NCI-H2107 treated with DMSO at 0.1 percent for 48 hours (cell line): ENCODE measurements around the gene RGS12.
A peak's percentile ranks its signal among the peaks of the same experiment; 100 is the strongest.
"Not testable (repeated sequence)": the region's sequence is repeated elsewhere in the genome, so short reads cannot be mapped to it uniquely, and the experiment has no call there.

Experiments
- DNase-seq: peaks from one replicate; lab custom pipeline; 2025; ENCODE audit not compliant: unreplicated experiment; lab: John Stamatoyannopoulos, UW

RGS12 gene

DNA sequence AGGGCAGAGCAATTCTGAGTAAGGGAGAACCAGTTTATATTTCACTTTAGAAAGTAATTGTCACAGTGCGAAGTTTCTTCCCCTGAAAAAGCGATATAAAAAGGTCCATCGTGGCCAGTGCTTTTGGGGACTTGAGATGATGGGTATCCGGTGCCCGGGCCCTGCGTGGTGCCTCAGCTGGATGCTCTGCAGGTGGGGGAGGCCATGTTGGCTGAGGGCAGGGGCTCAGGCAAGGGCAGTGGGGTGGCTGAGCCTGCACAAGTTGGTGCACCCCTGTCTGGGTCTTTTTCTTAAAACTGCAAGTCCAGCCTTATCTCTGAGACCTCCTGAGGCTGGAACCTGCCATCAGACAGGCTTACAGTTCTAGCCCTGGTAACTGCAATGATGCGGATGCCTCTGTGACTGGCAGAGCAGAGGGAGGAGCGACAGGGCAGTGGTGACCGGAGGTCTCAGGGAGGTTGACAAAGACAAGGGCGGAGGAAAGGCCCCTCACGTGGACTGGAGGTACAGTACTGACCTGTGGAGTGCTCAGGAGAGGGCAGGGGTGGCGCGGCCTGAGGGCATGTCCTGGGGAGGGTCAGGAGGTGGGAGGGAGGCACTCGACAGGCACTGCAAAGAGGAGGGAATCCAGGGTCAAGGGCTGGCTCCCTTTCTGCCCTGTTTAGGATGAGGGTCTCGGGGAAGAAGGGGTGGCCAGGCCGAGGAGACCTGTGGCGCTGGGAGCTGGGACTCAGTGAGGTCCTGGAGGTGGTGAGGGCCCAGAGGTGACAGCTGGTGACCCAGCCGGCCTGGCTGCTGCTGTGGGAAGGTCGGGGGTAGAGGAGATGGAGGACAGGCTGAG, 1.8 kb downstream of the RGS12 start:
- no peak for DNase-seq

DNA sequence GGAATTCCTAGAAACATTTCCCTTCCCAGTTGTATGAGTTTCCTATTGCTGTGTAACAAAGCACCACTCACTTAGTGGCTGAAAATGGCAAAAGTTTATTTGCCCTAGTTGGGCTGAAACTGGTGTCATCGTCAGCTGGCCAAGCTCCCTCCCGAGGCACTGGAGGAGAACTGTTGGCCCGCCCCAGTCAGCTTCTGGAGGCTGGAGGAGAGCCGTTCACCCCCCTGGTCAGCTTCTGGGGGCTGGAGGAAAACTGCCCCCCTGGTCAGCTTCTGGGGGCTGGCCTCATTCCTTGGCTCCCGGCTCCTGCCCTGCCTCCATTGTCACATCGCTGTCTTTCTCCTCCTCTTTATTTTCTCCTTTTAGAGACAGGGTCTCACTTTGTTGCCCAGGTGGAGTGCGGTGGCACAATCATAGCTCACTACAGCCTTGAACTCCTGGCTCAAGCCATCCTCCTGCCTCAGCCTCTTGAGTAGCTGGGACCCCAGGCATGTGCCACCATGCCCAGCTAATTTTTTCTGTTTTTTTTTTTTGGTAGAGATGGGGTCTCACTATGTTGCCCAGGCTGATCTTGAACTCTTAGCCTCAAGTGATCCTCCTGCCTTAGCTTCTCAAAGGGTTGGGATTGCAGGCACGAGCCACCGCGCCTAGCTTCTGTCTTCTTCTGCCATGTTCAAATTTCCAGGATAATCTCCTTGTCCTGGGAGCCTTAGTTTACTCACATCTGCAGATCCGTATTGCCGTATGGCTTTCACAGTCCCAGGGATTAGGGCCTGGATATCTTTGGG, 3.2 kb downstream of the RGS12 start:
- no peak for DNase-seq

- DNase-seq: no peak
These were observed 3.8 kb downstream of the RGS12 start for GRCh38 chr4:3296651-3297050.

- DNase-seq: no peak
These were observed 4.4 kb downstream of the RGS12 start for GRCh38 chr4:3297066-3297859.

GRCh38 chr4:3299122-3299975, 6.5 kb downstream of the RGS12 start:
- no peak for DNase-seq

GRCh38 chr4:3299976-3300671, 7.3 kb downstream of the RGS12 start:
- no peak for DNase-seq

GRCh38 chr4:3300882-3301281, 8.1 kb downstream of the RGS12 start:
- DNase-seq: not testable (repeated sequence)

DNA sequence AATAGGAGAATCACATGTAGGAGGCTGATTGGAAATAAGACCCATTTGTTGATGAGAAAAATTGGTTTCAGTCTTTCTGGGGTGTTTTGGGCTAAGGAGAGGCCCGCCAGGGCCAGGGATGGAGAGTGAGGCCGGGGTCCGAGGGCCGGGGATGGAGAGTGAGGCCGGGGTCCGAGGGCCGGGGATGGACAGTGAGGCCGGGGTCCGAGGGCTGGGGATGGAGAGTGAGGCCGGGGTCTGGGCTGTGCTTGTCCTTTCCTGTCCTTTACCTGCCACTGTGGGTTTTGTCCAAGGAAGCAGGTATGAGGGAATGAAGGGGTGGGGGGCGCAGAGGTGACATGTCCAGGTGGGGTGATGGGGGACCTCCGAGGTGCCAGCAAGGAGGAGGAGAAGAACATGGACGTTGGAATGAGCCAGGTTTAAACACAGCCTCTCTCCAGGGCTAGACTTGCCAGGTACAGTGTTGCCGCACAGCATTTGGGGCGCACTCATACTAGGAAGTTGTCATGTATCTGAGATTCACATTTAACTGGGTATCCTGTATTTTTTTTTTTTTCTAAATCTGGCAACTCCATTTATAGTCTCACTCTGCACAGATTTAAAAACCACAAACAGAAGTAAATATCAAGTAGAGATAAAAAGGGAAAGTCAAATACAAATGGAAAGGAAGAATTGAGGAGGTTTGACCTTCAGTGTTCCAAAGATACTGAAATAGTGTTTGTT, 8.8 kb downstream of the RGS12 start:
- no peak for DNase-seq

DNA sequence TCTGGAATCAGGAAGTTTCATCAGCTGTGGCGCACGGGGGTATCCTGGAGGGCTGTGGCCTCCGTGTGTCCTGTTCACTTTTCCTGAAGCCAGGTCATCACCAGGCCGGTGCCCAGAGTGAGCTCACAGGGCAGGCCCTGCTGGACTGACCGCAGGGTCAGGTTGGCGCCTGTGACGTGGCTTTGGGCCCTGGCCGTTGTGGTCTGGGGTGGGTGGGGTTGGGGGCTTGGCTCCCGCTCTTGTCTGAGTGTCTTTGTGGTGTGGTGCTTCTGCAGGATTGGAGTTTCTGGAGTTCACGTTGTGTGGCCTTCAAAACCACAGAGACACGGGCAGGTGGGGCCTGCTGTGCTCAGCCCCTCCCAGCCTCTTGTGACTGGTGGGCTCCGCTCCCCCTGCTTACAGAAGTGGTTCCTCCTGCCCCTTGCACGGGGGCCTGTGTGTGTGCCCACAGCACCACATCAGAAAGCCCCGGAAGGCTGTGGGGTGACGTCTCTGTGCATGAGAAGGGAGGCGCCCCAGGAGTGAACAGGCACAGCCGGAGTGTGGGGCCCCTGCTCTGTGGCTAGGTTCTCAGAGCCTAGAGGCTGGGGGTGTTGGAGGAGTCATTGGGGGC, 9.5 kb downstream of the RGS12 start:
- DNase-seq: no peak

GRCh38 chr4:3302786-3303564, 10.2 kb downstream of the RGS12 start:
- no peak for DNase-seq

DNA sequence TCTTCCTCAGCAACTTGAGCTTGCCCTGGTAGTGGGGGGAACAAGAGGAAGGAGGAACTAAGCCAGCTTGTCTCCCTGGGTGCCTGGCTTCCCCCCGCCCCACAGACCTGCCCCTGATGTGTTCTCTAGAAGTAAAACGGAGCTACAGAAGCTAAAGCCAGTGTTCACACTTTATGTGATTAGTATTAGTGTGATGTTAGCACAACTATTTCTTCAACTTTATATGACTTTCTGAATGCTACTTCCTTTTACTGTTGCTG, 10.7 kb downstream of the RGS12 start:
- DNase-seq: no peak

- peak; percentile 52 for DNase-seq
These were observed 11.3 kb downstream of the RGS12 start for GRCh38 chr4:3303923-3304710.

GRCh38 chr4:3304831-3305609, 12.2 kb downstream of the RGS12 start:
- DNase-seq: no peak

- DNase-seq: no peak
These were observed 13.0 kb downstream of the RGS12 start for GRCh38 chr4:3305610-3306371.

GRCh38 chr4:3306450-3306849, 13.6 kb downstream of the RGS12 start:
- no peak for DNase-seq

GRCh38 chr4:3307060-3307459, 14.2 kb downstream of the RGS12 start:
- no peak for DNase-seq
